Testis (tissue), 3 donors: ENCODE data around the gene ADTRP. TPM values are rescaled to one million over a fixed set of nuclear protein-coding genes. Genes with fewer than 3 reads are reported as not detected.

Experiments
- DNase-seq: peaks from one replicate; pipeline ENCODE4 v3.0.0-alpha.2; 2019
- H3K27ac ChIP-seq, 2 donors: fragments of 200-600 bp; sonication (generic); one replicate each; pipeline ENCODE4 v1.5.1; 2019
- H3K27me3 ChIP-seq: fragments of 200-600 bp; sonication (generic); one replicate; pipeline ENCODE4 v1.5.1; 2019
- H3K36me3 ChIP-seq: fragments of 200-600 bp; sonication (generic); one replicate; pipeline ENCODE4 v1.5.1; 2017; ENCODE audit warnings: low read depth; ENCODE audit errors: missing control alignments
- H3K4me1 ChIP-seq: fragments of 200-600 bp; sonication (generic); one replicate; pipeline ENCODE4 v1.5.1; 2019
- H3K4me3 ChIP-seq, 2 donors: fragments of 200-600 bp; sonication (generic); one replicate each; pipeline ENCODE4 v1.5.1; 2017 to 2019
- H3K9me3 ChIP-seq: fragments of 200-600 bp; sonication (generic); one replicate; pipeline ENCODE4 v1.5.1; 2017
- POLR2A ChIP-seq: fragments of 450-650 bp; IDR thresholded peaks from one replicate; pipeline ENCODE4 v1.6.1; 2017; ENCODE audit warnings: antibody characterized with exemption, mild to moderate bottlenecking, moderate library complexity
- WGBS, 2 donors: methylation state at CpG; one replicate each; pipeline ENCODE4 v1.1.5; 2018; 5-methylcytosine and 5-hydroxymethylcytosine counted together
- intact Hi-C: fragments of 100-400 bp; cut with DNase I; formaldehyde crosslinking; loops from one replicate; pipeline ENCODE4 v1.15.1; 2023; ENCODE audit warnings: low total_unique reads
- polyA plus RNA-seq: library from polyadenylated mRNA; stranded (reverse); fragments of 350-450 nt; fragmentation: Illumina TruSeq; extraction: RNeasy Lipid Tissue Mini Kit (QIAGEN cat#74804); gene quantifications from one replicate; pipeline ENCODE4 v1.2.3, GENCODE V29; 2014; ENCODE audit warnings: low read depth, low replicate concordance; ENCODE audit not compliant: insufficient read depth
- total RNA-seq, 2 donors: library from RNA; depleted of rRNA; stranded (reverse); fragments of >200 nt; gene quantifications; one replicate each; pipeline ENCODE4 v1.2.3, GENCODE V29; 2016
- TF ChIP-seq, protein P1 (sequence below), 3 experiments: fragments of 450-650 bp in 2 of 3; fragments of 200-600 bp in 1 of 3; sonication (generic) in 1 of 3; IDR thresholded peaks; one replicate each; pipeline ENCODE4 v1.5.1; 2016 to 2019; ENCODE audit warnings: antibody characterized with exemption in 3 of 3, mild to moderate bottlenecking in 2 of 3, moderate library complexity in 1 of 3

ADTRP gene
- total and polyA plus RNA-seq, 3 donors from 2014 or later, result 8.3 to 49.6 (median 21.3) TPM

DNA sequence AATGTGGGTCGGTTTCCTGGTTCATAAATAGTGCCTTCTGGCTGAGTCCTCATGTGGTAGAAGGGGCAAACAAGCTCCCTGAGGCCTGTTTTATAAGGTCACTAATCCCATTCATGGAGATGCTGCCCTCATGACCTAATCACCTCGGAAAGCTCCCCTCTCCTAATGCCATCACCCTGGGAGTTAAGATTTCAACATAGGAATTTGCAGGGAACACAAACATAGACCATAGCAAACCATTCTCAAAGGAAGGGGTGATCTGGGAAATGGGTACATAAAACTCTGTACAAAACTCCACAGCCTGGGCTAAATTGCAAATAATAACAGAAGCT is 1.5 kb upstream of the ADTRP start:
- Histone ChIP-seq H3K4me3 (no peak overlapping the region), H3K4me1 (peaks cover 3% of the 10 kb centered on the region), H3K36me3 (no peaks in the 10 kb centered on the region), H3K27me3 (no peaks in the 10 kb centered on the region), H3K9me3 (no peaks in the 10 kb centered on the region), H3K27ac (no peak overlapping the region)
- TF ChIP-seq, protein P1, sequence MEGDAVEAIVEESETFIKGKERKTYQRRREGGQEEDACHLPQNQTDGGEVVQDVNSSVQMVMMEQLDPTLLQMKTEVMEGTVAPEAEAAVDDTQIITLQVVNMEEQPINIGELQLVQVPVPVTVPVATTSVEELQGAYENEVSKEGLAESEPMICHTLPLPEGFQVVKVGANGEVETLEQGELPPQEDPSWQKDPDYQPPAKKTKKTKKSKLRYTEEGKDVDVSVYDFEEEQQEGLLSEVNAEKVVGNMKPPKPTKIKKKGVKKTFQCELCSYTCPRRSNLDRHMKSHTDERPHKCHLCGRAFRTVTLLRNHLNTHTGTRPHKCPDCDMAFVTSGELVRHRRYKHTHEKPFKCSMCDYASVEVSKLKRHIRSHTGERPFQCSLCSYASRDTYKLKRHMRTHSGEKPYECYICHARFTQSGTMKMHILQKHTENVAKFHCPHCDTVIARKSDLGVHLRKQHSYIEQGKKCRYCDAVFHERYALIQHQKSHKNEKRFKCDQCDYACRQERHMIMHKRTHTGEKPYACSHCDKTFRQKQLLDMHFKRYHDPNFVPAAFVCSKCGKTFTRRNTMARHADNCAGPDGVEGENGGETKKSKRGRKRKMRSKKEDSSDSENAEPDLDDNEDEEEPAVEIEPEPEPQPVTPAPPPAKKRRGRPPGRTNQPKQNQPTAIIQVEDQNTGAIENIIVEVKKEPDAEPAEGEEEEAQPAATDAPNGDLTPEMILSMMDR (IDR thresholded peaks at IDR 0.05), result no peak
- TF ChIP-seq POLR2A, result no peak
- DNase-seq, result no peak
- 86 to 88% methylated on average over 2 of the region's 2 CpGs for WGBS, 2 donors
- intact Hi-C loops, result no loop called here

DNA sequence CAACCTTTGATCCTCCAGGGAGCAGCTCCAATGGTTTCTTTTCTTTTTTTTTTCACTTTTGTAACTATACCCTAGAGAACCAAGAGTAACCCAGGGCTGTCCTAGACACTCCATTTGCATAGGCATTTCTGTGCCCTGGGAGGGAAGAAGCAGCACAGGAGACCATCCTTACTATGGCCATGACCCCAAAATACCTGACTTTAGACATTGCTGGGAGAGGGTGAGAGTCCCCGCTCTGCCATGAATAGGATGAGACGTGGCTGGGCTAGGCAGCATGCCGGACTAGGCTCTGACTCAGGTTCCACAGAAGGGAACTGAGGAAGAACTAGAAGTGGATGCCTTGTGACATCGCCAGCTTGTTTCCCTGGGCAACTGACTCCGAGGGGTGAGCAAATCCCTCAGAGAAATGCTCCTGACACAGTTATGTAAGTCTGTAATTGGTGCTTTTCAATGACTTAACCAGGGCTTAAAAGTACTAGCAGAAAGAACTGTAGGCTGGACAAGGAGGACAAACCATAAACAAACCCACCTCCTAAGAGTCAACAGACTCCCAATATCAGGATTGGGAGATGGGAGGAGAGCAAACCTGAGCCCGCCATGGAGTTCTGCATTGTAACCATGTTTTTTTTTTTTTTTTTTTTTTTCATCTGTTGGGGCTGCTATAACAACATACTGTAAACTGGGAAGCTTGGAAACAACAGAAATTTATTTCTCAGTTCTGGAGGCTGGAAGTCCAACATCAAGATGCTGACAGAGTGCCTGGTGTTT is 910 bp upstream of the ADTRP start:
- H3K4me3 ChIP-seq, result no peak overlapping the region
- no peaks in the 10 kb centered on the region for H3K36me3 ChIP-seq
- H3K4me1 ChIP-seq, result peaks cover 3% of the 10 kb centered on the region
- H3K9me3 ChIP-seq, result no peaks in the 10 kb centered on the region
- TF ChIP-seq, protein P1 (IDR thresholded peaks at IDR 0.05), result no peak
- TF ChIP-seq POLR2A, result no peak
- intact Hi-C loops, result no loop called here
- DNase-seq, result no peak
- H3K27ac ChIP-seq, result no peak overlapping the region
- 87 to 96% methylated on average over 6 of the region's 6 CpGs for WGBS, 2 donors
- no peaks in the 10 kb centered on the region for H3K27me3 ChIP-seq

DNA sequence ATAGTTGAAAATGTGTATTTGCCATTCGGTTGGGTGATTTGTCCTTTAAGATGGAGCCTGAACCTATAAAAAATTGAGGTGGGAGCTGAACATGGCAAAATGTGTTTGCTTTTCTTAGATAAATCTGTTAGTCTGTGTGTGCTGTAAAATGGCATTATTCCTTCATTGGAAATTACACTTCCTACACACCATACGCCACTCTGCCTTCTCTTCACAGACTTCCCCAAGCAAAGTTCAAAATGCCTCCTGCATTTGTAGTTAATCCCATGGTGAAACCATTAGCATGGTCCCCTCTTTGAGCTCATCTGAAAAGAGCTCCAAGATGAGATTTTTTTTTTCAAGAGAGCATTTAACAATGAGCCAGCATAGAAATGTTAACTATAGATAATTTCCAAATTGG is 567 bp downstream of the ADTRP start:
- Histone ChIP-seq H3K4me3 (no peak overlapping the region), H3K9me3 (no peaks in the 10 kb centered on the region), H3K27me3 (no peaks in the 10 kb centered on the region), H3K4me1 (peaks cover 3% of the 10 kb centered on the region), H3K27ac (no peak overlapping the region), H3K36me3 (no peaks in the 10 kb centered on the region)
- WGBS, 2 donors, result 92 to 94% methylated on average over 2 of the region's 2 CpGs
- intact Hi-C loops, result no loop called here
- DNase-seq, result no peak
- TF ChIP-seq POLR2A, result no peak
- TF ChIP-seq, protein P1 (IDR thresholded peaks at IDR 0.05), result no peak

DNA sequence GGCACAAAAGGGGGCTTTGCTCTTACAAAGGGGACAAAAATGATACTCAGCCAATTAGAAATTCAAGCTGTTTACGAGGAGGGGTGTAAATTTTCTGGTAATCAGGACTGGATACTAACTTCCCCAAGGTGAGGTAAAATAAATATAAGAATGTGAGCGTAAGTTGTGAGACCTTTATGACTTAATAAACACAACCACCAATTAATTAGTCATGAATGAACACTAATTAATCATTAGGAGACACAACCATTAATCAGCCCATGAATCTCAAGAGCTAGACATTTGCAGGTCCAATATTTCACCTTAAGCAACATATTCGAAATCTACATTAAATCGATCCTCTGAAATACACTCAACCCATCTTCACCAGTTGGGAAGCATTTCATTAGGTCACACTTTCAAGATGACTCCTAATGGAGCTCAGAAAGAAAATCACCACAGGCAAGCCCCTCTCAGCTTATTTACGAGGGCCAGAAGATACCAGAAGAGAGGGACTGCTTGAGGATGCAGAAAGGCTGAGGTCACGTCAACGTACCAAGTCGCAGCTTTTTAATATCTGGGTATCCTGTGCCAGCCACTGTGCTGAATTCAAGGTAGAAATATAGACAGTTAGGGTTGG is 2.7 kb downstream of the ADTRP start:
- intact Hi-C loops, result no loop called here
- 94% methylated on average over 8 of the region's 8 CpGs for WGBS, 2 donors
- DNase-seq, result no peak
- TF ChIP-seq POLR2A, result no peak
- TF ChIP-seq, protein P1 (IDR thresholded peaks at IDR 0.05), result no peak
- Histone ChIP-seq H3K4me3 (no peak overlapping the region), H3K4me1 (peaks cover 3% of the 10 kb centered on the region), H3K27ac (no peak overlapping the region), H3K36me3 (no peaks in the 10 kb centered on the region), H3K9me3 (no peaks in the 10 kb centered on the region), H3K27me3 (no peaks in the 10 kb centered on the region)

DNA sequence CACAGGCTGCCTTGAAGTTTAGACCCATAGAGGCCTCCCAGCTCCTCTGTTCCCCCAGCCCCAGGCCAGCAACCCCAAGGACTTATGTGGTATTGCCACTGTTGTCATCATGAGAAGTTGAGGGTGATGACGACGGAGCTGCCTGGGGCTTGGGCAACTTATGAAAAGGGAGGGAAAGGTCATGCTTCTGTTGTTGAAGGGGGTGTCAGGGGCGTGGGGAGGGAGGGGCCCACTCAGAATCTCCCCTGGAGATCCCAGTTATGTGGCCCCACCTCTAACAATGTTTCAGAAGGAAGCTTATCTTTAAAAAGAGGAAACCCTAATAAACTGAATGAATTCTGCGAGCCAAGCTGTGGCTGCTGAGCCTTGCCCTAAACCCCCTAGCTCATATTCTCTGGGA is 4.2 kb downstream of the ADTRP start:
- intact Hi-C loops, result no loop called here
- WGBS, 2 donors, result 73 to 88% methylated on average over 4 of the region's 4 CpGs
- H3K9me3 ChIP-seq, result no peaks in the 10 kb centered on the region
- no peak for DNase-seq
- no peaks in the 10 kb centered on the region for H3K27me3 ChIP-seq
- no peaks in the 10 kb centered on the region for H3K36me3 ChIP-seq
- no peak overlapping the region for H3K27ac ChIP-seq
- H3K4me3 ChIP-seq, result no peak overlapping the region
- H3K4me1 ChIP-seq, result peaks cover 9% of the 10 kb centered on the region
- TF ChIP-seq, protein P1 (IDR thresholded peaks at IDR 0.05), result no peak
- no peak for TF ChIP-seq POLR2A
